NOMO-1 (cell line): ENCODE results near the gene RAB6B.
A peak's percentile ranks its signal among the peaks of the same experiment; 100 is the strongest.

ENCODE experiments used
- DNase-seq, 2 experiments: peaks; one replicate each; lab custom pipeline; 2025; ENCODE audit not compliant: unreplicated experiment in 2 of 2; lab: John Stamatoyannopoulos, UW

The RAB6B gene

DNA sequence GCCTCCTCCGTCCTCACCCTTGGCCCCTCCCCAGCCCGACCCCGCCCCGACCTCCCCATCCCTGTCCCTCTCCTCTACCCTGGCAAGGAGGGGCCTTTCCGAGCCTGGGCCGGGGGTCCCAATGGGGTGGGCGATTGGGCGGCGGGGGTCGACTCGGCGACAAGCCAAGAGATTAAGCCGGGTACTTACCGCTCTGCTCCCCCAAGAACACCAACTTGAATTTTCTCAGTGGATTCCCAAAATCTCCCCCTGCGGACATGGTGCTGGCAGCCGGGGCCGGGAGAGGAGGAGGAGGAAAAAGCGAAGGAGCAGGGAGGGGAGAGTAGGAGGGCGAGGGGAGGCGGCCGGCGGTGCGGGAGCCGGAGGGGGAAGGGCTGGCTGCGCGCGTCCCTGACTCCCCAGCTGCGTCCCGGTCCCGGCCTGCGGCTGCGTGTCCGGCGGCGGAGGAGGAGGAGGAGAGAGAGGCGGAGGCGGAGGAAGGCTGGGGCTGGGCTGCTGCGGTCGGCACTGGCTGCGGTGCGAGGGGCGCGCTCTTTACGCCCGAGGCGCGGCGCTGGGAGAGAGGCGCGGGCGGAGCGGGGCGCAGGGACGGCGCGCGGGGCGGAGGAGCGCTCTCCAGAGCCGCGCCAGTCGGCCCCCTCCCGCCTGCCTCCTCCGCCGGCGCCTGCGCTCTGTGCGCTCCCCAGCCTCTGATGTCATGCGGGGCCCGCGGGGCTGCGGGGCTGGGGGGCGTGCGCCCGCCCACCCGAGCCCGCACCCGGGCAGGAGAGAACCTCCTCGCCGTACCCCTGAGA is at the start of gene RAB6B:
TSS of gene RAB6B (minus strand) at position 675 of the 794 bp plus-strand sequence. CDS start at position 259, 416 bp downstream.
- DNase-seq = no peak

DNA sequence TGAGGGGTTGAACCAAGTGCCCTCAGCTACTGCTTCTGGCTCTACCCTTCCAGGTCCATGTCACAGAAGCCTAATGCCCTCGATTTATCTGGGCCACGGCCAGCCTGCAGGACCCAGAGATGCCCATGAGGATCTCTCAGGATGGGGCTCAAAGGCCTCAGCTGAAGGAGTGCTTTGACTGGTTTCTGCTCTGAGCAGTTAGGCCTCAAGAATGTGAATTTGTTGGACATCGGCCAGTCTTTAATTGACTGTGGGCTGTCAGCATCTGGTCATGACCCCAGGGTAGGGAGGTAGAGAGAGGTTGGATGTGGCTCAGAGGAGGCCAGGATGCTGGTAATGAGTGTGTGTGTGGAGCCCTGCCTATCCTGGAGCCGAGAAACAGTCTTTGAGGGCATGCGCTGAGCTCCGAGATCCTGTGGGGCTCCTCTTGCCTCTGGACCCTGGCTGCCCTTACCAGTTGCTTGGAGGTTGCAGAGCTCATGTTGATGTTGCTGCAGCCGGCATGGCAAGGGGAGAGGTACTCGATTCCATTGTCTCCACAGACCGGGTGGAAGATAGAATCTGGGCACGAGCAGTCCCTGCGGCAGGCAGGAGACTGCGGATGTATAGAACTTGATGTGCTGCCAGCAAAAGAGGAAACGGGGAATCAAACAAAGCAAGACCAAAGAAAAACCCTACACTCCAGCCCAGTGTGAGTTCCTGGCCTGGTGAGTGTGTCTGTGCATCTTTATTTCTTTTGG is 49.1 kb upstream of the RAB6B start:
- DNase-seq = no peak

DNA sequence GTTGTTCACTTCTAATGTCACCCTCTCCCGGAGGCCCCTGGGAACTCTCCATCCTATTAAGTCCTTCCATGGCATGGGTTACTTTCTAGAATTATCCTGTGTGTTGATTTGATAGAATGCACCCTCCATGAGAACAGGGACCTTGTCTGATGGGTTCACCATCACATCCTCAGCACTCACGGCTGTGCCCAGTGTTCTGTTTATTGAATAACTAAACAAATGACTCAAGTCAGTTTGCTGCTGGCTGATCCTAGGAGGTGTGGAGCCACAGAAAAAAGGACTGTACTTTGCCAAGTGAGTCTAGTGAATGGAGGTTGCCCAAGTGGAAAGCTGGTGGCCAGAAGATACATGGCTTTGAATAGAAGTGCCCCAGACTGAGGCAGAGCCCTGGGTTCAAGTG is 48.5 kb upstream of the RAB6B start:
- no peak for DNase-seq

DNA sequence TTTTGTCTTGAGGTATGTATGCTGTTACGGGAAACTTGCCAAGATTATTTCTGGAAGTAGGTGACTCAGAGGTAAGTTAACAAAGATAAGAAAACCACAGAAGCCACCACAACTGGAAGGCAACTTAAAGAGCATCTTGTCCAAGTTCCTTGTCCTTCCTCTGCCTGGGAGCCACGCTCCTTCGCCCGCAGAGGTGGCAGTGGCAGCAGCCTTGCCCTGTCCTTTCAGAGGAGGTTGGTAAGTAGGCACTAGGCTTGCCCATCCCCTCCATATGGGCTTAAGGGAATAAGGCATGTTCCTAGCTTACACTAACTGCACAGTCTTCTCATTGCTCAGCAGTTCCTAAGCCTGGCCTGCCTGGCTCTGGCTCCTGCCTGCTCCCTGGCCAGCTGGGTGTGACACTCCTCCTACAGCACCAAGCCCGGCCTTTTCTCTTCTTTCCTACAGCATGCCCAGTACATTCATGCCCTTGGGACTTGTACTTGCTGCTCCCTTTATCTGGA is 48.0 kb upstream of the RAB6B start:
- peak; percentile 32 to 61 for DNase-seq

DNA sequence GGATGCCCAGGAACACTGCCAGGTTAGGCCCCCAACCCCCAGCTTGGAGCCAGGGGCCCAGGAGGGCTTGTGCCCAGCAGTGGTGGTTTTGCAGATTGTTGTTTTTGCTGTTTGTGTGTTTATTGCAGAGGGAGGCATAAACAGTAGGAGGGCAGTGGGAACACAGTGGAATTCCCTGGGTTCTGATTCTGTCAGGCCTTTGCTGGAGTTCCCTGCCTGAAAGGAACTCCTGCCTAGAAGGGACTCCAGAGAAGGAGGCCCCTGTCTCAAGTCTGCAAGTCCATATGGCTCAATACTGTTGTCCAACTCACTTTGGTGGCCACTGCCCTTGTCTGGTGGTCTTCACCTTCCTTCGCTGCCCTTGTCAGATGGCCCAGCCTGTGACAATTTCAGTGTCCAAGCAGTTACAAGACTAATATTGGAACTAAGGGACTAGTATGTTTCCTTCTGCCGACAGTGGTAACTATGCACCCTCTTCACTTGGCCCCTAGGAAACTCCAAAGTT is 47.4 kb upstream of the RAB6B start:
- no peak for DNase-seq

DNA sequence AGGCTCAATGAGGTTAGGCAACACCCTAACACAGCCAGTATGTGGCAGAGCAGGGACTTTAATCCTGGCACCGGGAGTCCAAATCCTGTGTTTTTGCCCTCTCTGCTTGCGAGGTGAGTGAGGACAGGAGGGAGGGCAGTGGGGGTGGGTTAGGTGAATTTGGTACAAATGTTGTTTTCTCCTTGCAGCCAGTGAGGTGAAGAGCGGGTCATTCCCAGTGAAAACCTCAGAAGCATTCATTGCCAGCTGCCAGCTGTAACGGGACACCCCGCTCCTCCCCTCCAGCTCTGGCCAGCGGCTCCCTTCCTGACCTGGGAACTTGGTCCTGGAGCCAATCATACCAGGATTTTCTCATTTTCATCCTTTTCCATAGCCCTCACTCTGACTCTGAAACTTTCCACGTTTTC is 45.7 kb upstream of the RAB6B start:
- DNase-seq = no peak

DNA sequence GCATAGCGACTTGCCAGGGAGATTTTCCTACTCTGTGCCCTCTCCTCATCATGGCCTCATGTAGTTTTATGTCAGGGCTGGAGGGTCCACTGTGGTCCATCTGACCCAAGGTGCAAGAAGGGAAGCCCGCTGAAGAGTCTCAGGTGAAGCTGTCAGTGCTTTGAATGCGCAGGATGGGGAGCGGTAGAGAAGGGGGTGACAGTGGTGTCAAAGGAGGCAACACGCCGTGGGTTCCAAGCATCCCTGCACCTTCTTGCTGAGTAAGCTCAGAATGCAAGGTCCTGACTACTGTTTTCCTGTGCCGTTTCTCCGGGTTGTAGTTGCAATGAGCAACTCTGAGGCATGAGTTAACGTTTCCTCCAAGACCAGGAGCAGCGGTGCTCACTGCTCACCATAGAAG is 44.9 kb upstream of the RAB6B start:
- DNase-seq = no peak

DNA sequence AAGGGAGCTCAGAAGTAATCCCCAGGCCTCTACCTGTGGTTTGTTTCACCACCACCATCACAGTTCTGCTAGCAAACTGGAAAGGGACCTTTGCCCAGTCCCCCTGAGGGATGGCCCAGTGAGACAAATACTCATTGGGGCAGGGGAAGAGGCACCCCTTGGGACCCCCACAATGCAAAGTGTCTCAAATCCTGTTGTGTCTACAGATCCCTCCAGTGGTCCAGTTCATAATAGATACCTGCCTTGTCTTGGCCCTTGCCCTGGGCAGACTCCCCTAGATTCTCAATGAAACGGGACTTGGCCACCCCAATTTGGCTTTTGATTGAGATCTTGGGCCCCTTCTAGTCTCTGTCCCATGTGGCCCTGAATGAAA is 43.8 kb upstream of the RAB6B start:
- DNase-seq = no peak

DNA sequence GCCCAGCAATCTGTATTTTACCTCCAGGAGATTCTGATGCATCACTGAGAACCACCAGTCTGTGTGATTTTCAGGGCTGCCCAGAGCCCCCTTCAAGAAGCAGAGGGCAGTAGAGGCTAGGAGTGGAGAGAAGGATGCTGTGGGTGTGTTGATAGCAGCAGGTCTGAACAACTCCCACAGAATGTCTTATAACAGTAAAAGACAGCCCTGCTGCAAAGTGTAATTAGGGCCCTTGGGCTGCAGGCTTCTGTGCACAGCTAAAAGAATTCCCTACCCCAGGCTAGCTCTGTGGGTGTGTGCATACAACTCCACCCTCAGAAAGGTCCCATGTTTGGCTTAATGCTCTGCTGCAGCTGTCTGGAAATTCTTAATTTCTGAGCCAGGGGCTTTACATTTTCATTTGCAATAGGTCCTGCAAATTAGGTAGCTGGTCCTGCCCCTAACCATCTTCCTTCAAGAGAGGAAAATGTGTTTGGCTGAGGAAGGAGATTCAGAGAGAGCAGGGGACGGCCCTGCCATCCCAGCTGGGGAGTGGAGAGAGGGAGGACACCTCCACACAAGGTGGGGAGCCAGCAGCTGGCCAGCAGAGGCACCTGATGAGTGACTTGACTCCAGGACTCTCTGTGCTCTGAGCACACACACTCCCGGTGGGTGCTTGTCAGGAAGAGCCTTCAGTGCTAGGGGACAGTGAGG is 43.2 kb upstream of the RAB6B start:
- DNase-seq = no peak

DNA sequence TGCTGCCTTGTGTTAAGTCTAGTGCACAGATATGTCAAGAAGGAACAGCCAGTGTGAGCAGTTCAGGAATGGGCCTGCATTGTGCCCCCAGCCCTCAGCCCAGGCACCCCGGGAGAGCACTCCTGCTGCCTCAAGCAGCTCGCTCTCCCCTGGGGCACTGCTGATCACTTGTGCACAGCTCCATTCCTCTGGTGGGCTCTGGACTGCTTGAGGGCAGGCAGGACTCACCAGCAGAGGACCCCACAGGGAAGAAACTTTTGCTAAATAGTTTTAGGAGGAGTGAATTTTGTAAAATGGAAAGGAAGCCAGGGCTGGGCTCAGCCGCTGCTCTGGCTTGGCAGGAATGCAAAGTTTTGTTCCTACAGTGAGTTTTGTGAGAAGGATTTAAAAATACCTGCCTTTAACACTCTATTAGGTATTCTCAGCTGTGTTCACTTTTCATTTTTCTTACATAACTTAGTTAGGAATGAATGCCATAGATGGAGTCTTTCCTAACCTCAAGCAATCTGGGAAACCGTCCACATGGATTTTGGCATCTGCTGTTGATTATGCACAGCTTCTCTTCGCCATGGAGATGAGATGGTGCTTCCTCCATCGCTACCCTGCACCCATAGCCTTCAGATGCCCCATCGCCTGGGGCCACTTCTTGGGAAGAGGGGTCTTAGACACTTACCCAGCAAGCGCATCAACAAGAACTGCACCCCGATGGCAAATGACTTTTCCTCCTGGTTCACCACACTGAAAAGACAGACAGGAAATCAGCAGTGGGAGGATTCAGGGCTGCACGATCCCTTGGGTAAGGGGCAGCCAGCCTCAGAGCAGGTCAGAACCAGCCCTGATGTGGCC is 42.3 kb upstream of the RAB6B start:
- DNase-seq = no peak

DNA sequence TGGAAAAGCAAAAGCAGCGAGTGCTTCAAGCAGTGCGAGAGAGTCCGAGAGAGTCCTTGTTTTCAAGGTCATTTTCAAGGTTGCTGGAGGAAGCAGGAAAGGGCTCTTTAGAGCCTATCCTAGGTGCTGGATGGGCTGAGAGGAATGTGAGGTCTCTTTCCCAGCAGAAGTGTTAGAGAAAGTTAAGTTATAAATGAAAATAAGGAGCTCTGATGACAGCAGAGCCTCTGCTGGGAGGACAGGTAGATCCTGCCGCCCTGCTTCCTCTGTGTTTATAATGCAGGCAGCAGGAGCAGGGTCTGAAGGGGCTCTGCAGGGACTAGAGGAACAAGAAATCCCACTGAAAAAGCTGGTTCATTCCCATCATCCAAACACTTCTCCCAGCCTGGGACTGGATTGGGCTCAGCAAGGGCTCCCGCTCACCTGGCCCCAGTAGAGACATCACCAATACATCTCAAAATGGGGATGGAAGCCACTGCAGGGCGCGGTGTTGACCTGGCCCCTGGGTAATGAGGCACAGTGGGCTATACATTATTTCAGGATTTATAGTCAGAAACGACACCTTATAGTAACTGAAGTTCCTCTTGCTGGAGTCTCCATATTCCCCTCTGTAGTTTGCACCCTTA is 41.5 kb upstream of the RAB6B start:
- DNase-seq = no peak

DNA sequence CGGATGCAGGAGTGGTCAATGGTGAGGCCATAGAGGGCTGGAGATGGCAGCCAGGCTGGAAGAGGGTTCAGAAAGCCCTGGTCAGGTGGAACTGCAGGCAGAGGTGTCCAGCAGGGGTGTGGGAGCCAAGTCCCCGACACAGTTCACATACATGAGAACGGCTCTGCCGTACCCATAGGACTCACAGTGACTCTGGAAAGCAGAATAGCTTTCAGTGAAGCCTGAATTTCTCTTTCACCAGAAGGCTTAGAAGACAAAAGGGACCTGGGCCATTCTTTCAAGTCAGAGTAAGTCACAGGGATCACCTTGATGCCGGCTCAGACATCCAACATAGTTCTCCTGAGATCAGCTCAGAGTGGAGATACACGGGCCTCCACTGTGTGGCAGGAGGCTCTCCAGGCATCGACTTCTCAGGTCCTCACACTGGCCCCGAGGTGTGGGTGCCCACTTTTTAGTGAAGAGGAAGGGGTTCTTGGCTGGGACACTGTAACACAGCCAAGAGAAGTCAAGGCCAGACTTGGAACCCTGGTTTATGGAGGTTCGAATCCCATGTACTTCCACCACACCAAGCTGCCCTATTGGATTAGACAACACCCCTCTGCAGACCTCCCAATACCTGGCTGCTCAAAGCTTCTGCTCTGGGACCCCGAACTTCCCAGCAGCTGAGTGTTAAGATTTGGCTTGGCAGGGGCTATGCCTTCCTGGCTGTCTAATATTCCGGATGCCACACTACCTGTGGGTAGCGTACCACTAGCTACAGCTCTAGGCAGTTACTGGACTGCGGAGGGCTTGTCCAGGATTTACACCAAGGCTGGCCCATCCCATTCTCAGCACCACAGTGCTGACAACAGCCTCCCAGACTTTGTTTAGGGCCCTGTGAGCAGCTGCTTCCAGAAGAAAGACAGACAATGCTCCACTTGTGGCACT is 40.4 kb upstream of the RAB6B start:
- DNase-seq = no peak

DNA sequence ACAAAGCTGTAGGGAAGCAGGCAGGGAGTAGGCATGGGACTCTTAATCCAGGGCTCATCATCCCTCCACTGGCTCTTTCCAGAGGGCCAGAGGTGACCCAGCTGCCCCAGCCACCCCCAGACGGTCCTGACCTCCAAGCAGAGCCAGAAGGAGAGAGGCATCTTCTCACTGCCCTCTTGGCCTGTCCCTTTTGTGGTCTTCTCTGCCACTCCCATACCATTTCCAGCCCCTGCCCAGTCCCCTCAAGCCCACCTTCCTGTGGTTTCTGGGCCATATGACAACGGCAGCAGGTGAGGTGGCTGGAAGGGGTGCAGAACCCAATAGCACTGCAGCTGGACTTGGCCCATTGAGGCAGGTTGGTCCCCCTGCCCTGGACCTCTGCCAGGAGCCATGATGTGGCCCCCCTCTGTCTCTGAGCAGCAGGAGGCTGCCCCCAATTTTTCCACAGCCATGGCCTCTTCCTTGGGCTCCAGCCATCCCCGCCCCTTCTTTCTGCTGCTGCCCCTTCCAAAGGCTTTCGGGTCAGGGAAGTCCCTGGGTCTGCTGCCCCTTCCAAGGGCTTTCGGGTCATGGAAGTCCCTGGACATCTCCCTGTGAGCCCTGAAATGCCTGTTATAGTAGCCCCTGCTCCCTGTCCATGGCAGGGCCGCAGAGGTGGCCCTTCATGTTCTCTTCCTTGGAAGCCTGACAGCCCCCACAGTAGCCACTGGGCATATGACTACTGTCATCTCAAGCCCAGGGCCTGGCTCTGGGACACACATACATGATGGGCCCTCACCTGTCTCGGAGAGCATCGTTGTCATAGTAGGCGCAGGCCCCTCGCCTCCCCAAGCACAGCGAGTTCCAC is 39.5 kb upstream of the RAB6B start:
- DNase-seq = no peak

DNA sequence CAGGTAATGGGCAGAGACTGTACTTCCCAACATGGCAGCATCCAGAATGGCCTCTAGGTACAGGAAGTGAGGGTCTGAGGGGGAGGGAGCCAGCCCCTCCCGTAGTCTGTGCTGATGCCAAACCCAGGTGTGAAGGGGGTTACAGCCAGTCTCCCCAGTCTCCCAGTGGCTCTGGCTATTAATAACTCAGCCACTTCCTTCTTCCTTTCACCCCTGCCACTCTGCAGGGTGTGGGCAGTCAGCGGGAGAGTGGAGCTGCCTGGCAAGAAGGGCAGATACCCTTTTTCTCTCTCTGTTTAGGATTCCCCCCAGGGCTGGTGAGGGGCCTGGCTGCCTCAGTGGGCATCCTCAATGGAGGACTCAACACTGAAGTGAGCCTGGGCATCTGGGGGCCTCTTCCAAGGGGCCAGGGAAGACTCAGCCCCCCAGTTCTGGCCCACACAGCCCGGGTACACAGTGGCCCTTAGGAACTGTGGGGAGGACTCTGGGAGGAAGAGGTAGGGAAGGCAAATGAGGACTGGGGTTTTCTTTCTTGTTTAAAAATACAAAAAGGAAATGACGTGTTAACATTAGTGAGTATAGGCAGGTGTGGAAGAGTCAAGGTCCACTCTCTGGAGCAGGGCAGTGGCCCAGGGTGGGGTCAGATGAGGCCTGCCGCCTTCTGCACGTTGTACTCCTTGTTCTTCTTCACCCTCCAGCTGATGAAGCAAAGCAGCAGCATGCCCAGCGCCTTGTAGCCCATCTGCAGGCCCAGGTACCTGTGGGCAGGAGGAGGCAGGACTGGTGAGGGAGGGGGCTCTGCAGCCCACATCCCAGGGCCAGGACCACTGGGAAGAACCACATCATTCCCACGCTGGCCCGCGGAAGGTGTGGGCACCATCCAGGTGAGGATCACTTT is 38.6 kb upstream of the RAB6B start:
- DNase-seq = no peak

DNA sequence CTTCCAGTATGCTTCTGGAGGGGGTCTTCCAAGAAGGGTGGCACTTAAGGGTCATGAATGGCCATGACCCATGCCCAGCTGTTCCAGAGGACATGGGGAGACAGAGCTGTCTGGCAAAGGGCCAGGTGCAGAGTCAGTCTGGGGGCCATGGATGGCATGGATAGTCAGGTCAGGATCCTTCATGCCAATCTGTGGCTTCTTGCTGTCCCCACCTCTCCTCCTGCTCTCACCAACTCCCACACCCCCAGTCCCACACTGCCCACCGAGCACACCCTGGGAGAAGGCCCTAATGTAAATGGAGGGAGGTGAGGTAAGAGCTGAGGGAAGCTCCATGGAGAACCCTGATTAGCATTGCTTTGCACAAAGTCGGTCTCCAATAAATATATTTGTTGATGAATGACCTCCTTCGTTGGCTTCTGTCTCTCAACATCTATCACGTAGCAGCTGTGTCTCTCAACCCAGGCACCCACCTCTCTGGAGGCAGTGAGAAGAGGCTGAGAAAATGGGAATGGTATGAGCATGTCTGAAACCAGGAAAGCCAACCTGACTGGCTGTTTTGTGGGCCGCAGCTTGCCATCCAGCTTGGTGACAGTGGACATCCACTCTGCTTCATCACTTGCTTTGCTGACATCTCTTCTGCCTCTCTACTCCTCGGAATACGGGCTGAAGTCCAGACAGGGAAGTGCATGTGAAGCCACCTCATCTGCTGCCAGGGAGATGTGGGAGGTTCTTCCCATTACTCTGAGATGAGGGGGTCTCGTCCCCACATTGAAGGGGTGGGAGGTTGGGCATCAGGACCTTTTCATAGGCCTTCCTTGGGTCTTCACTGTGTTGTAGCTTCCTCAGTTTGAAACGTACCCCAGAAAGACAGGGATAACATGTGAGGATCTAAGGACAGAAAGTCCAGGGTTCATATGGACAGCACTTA is 37.7 kb upstream of the RAB6B start:
- DNase-seq = no peak

DNA sequence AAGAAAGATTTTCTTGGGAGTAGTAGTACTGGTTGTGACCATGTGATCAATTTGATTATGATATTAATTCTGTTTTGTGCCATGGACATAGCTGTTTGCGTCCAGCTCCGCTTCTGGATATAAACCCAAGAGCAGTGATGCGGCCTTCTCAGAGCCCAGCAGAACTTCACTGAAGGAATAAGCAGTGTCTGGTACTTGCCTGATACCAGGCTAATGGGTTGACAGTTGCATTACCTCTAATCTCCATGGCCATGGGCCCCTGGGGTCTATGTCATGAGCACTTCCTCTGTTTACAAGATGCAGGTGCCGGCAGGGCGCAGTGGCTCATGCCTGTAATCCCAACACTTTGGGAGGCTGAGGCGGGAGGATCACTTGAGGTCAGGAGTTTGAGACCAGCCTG is 36.3 kb upstream of the RAB6B start:
- no peak for DNase-seq
